ENCODE measurements around the gene LRRC27.
A peak's percentile ranks its signal among the peaks of the same experiment; 100 is the strongest.

Gene LRRC27

GRCh38 chr10:132392811-132393694 lies 61.1 kb downstream of the LRRC27 start:
- no peak for DNase-seq

- no peak for DNase-seq
These were observed 61.7 kb downstream of the LRRC27 start for GRCh38 chr10:132393695-132394181.

DNA sequence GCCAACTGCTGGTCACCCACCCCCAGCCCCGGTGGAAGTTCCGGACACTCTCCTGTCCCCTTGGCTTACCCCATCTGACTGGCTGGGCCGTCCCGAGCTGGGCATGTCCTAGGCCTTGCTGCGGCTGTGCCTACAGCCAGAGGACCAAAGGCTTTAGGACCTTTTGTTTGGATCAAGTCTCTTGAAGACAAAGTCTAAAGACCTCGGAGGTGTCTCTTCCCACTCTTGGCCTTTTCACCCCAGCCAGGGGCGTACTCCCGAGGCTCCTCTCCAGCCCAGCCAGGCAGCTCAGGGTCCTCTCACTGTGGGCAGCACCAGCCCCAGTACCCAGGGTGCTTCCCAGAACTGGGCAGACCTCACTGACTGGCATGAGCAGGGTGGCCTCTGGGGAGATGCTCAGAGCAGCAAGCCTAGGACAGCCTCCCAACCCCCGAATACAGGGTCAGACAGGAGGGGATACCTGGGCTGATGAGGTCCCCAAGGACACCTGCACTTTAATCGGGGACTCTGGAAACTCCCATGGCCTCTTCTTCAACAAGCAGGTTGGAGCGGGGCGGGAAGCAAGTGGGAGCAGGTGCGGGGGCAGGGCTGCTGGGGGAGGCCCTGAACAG lies 62.3 kb downstream of the LRRC27 start:
- DNase-seq: no peak

- no peak for DNase-seq
These were observed 63.1 kb downstream of the LRRC27 start for GRCh38 chr10:132394936-132395703.

DNA sequence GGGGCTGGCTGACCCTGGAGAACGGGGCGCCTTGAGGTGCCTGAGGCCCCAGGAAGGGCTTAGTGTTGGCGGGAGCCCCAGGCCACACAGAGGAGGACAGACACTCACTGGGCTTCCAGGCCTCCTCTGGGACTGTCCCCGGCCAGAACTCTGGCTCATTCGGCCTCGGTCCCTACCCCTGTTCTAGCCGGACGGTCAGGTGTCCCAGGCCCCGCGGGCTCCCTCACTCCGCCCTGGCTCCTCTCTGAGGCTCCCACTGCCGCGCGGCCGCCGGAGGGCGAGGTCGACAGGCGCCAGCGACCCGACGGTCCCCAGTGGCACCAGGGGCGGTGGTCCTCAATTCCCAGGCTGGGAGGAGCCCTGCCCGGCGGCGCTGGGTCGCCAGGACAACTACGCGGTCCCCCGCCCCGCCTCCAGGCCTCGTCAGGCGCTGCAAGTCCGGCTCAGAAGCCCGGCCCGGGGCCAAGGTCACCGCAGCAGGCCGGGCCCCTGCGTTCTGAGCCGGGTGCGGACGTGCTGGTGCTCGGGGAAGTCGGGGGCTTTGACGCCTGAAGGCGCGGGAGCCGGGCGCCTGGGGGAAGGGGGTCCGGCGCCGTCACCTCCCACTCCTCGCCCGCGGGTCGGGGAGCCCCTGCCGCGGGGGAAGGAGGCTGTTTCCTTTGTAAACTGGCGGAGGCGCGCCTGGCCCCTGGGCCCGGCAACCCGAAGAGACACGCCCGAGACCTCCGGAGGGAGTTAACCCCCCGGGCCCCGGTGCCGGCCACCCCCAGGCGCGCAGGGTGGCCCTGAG lies 63.9 kb downstream of the LRRC27 start:
- DNase-seq: no peak

DNA sequence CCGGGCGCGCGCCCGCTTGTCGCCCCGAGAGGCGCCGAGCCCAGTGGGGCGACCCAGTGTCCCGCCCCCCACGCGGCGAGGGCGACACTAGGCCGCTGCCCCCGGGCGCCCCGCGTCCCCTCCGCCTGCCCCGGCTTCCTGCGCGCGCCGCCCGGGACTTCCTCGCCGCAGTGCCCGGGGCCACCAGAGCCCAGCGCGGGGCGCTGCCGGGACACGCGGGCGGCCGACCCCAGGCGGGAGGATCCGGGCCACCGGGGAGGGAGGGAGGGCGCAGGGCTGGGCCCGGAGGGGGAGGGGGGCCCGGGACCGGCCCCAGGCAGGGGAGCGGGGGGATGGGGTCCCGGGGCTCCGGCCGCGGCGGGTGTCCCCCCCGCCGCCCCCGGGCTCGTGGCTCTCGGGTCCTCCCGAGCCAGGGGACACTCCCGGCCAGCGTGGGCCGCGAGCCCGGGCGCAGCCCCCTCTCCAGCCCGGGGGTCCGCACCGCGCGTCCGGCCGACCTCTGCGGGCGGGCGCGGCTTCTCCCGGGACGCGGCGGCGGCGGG lies 64.6 kb downstream of the LRRC27 start:
- no peak for DNase-seq

- DNase-seq: peak in 1 of 2 experiments; percentile 2
These were observed 65.1 kb downstream of the LRRC27 start, which contains the start of gene PWWP2B for GRCh38 chr10:132397036-132397541. Gene PWWP2B (plus strand): TSS chr10:132397200. CDS start chr10:132397227, 27 bp downstream.

DNA sequence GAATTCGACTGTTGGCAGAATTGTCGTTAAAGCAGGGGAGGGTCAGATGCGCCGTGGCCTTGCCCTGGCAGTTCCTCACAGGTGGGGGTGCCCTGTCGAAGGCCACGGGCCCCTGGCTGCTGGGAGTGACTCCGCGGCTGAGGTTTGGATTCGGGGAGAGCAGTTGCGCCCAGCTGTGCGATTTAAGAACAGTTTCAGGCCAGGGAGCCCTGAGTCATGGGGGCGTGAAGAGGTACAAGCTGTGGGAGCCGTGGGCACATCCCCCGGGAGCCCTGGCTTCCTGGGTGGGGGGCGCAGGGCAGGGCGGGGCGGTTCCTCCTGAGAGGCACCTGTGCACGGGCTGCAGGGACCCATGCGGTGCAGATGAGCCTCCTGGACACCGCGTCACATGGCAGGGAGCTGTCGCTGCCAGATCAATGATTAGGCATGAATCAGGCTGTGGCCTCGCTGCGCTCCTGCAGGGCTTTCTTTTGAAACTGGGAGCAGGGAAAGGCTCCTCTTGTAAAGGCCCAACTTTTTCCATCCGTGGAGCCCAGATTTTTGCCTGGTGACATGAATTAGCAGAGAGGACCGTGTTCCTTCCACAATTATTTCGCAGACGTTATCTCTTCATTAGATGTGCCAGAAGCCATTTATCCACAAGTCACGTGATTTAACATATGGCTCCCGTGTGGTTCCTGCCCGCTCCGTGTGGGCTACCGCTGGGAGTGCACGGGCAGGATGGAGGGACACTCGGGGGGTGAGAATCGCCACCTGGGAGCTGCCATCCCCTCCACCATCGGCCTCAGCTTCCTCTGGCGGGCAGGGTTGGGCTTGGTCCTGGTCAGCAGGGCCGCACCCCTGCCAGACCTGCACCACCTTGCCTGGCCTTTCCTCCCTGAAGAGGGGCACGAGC lies 65.9 kb downstream of the LRRC27 start:
- DNase-seq: peak in 1 of 2 experiments; percentile 38

- no peak for DNase-seq
These were observed 66.6 kb downstream of the LRRC27 start for GRCh38 chr10:132398566-132398991.

GRCh38 chr10:132399117-132400035 lies 67.4 kb downstream of the LRRC27 start:
- no peak for DNase-seq

DNA sequence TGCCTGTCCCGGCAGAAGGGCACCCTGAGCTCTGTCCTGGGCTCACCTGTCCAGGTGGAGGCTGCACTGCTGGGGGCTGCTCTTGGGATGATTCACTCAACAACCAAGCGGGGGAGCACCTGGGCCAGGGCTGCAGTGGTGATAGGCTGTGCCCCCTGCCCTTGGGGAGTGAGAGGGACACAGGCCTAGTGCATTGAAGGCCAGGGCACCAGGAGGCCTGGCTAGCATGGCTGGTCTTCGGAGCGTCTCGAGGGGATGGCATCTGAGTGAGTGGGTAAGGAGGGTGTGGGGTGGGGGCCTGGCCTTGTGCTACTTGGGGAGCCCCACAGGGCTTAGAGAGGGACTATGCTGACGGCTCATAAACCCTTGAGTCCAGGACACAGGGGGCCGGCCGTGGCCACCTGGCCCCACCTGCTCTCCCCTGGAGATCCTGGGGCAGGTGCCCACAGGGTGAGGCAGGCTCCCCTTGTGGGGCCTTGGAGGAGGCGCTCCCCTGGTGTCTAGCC lies 68.1 kb downstream of the LRRC27 start:
- no peak for DNase-seq

DNA sequence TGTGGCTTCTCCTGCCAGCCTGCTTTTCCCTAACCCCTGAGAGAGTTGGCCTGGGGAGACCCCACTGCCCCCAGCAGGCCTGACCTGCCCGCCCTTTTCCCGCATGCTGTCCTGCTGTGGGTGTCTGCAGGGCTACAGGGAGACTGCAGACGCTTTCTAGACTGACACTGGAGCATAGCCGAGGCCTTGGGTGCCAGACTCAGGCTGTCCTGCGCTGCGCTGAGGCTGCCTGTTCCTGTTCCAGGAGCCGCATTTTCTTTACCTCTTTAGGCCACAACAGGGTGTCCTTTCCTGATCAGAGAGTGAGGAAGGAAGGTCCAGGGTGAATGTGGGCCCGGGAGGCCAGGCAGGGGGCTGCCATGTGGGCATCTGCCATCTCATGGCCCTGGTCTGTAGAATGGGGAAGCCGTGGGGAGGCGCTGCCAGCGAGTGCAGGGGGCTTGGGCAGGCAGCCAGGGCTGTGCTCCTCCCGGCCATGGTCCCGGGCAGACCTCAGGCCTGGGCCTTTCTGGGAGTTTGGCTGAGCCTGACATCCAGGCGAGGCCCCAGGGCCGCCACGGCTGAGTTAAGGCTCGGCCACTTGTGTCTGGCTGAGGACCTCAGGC lies 68.7 kb downstream of the LRRC27 start:
- no peak for DNase-seq

GRCh38 chr10:132401401-132402118 lies 69.6 kb downstream of the LRRC27 start:
- no peak for DNase-seq

DNA sequence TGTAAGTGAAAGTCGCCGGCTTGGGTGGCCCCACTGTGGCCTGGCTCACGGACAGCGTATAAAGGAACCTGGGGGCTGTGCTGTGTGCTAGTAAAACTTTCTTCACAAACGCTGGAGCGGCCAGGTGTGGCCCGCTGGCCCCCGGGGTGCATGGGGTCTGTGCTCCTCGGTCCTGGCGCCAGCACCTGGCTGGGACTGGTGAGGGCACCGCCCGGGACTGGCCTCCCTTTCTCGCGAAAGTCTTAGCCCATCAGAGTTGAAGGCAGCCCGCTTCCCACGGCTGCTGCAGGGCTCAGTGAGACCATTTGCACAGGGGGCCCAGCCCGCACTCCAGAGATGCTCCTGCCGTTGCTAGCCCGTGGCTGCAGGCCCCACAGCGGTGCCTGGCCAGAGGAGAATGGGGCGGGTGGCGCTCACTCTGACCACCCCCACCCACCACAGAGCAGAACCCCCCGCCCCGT lies 70.8 kb downstream of the LRRC27 start:
- DNase-seq: no peak

DNA sequence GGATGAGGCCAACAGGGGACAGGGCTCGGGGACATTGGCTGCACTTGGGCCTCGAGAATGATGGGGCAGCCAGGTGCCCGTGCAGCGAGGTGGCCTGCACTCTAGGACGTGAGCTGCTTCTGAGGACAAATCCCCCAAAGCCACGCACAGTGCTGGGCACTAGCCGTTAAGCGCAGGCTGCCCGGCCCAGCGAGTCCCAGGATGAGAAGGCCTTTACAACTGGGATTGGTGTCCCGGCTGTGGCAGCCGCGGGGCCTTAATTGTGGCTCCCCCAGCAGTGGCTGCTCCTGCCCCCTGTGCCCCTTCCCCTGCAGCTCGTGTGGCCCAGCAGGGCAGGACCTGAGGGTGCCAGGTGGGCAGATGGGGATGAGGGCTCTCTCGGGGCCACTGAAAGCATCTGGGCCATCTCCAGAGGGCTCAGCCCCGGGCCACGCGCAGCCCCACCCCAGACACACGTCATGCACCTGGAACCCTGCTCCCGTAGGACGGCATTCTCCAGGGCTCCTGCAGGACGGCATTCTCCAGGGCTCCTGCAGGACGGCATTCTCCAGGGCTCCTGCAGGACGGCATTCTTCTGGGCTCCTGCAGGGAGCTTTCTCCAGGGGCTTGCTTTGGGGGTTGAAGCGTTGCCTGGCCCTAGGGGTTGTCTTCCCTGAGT lies 71.6 kb downstream of the LRRC27 start:
- no peak for DNase-seq

DNA sequence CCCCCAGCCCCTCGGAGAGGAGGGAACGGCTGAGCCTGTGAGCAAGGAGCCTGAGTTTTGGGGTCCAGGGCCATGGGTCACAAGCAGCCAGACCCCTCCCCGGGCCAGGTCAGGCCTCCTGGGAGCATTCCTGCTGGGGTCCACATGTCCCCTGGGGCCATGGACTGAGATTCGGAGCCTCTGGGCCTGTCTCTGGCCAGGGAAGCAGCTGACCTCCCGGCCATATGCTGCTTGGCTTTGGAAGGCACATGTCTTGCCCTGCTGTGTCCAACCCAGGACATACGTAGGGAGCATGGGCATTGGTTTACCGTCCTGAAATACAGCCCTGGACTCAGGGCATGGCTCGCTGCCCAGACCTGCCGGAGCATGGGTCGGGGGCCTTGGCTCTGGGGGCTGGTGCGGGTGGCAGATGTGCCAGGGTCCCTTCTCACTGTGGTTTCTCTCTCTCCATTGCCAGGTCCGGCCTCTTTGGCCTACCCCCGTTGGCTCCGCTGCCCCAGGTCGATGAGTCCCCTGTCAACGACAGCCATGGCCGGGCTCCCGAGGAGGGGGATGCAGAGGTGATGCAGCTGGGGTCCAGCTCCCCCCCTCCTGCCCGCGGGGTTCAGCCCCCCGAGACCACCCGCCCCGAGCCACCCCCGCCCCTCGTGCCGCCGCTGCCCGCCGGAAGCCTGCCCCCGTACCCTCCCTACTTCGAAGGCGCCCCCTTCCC lies 72.3 kb downstream of the LRRC27 start:
- no peak for DNase-seq

DNA sequence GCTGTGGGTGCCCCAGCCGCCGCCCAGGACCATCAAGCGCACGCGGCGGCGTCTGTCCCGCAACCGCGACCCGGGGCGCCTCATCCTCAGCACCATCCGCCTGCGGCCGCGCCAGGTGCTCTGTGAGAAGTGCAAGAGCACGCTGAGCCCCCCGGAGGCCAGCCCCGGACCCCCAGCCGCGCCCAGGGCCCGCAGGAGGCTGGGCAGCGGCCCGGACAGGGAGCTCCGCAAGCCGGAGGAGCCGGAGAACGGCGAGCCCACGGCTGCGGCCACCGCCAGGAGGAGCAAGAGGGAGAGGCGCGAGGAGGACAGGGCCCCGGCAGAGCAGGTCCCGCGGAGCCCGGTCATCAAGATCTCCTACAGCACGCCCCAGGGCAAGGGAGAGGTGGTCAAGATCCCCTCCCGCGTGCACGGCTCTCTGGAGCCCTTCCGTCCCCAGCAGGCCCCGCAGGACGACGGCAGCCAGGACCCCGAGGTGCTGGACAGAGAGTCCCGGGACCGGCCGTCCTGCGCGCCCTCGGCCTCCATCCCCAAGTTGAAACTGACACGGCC lies 73.0 kb downstream of the LRRC27 start:
- DNase-seq: no peak
